Measurements from ENCODE around the gene ZNF594. TPM values are rescaled to one million over a fixed set of nuclear protein-coding genes. Genes with fewer than 3 reads are reported as not detected.
"Not testable (repeated sequence)": the region's sequence is repeated elsewhere in the genome, so short reads cannot be mapped to it uniquely, and the experiment has no call there.

ZNF594 gene
- total RNA-seq, 1 donor from 2014 or later = 11.6 TPM

GRCh38 chr17:5220074-5220473, 28.4 kb upstream of the ZNF594 start:
- no peak for DNase-seq (ENCODE audit: low spot score)
- Mint-ChIP-seq H3K27me3 (ENCODE audit: unreplicated experiment) (no peaks in the 10 kb centered on the region), H3K4me3 (ENCODE audit: unreplicated experiment) (no peak overlapping the region), H3K36me3 (ENCODE audit: low read depth, unreplicated experiment) (peaks cover 5% of the 10 kb centered on the region), H3K27ac (ENCODE audit: unreplicated experiment) (no peak overlapping the region), H3K9me3 (ENCODE audit: unreplicated experiment) (no peaks in the 10 kb centered on the region), H3K4me1 (ENCODE audit: unreplicated experiment) (peaks cover 4% of the 10 kb centered on the region)
- TF ChIP-seq CTCF (IDR thresholded peaks at IDR 0.05; ENCODE audit: unreplicated experiment) = no peak

- Mint-ChIP-seq H3K9me3 (ENCODE audit: unreplicated experiment) (no peaks in the 10 kb centered on the region), H3K27ac (ENCODE audit: unreplicated experiment) (no peak overlapping the region), H3K4me1 (ENCODE audit: unreplicated experiment) (peaks cover 4% of the 10 kb centered on the region), H3K27me3 (ENCODE audit: unreplicated experiment) (no peaks in the 10 kb centered on the region), H3K4me3 (ENCODE audit: unreplicated experiment) (no peak overlapping the region), H3K36me3 (ENCODE audit: low read depth, unreplicated experiment) (peaks cover 5% of the 10 kb centered on the region)
- no peak for TF ChIP-seq CTCF (IDR thresholded peaks at IDR 0.05; ENCODE audit: unreplicated experiment)
- DNase-seq (ENCODE audit: low spot score) = no peak
These were observed 27.9 kb upstream of the ZNF594 start for GRCh38 chr17:5219536-5219935.

GRCh38 chr17:5217562-5217961, 25.9 kb upstream of the ZNF594 start:
- not testable (repeated sequence) for H3K4me1 Mint-ChIP-seq (ENCODE audit: unreplicated experiment); H3K27ac Mint-ChIP-seq (ENCODE audit: unreplicated experiment); H3K36me3 Mint-ChIP-seq (ENCODE audit: low read depth, unreplicated experiment); H3K27me3 Mint-ChIP-seq (ENCODE audit: unreplicated experiment); DNase-seq (ENCODE audit: low spot score); H3K9me3 Mint-ChIP-seq (ENCODE audit: unreplicated experiment); H3K4me3 Mint-ChIP-seq (ENCODE audit: unreplicated experiment)

DNA sequence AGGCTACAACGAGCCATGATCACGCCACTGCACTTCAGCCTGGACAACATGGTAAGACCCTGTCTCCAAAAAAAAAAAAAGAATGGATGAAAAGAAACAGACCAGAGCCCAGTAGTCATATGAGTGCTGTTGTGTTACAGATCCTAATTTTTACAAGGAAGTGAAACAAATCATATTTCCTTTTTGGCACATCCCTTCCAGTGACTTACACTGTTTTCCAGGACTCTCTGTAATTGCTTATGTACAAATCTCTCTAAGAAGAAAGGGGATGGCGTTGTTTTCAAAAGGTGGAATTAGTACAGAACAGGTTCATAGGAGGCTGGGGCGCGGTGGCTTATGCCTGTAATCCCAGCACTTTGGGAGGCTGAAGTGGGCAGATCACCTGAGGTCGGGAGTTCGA, 19.8 kb upstream of the ZNF594 start:
- no peak overlapping the region for H3K4me3 Mint-ChIP-seq (ENCODE audit: unreplicated experiment)
- H3K27ac Mint-ChIP-seq (ENCODE audit: unreplicated experiment) = no peak overlapping the region
- H3K9me3 Mint-ChIP-seq (ENCODE audit: unreplicated experiment) = no peaks in the 10 kb centered on the region
- peaks cover 4% of the 10 kb centered on the region for H3K27me3 Mint-ChIP-seq (ENCODE audit: unreplicated experiment)
- H3K4me1 Mint-ChIP-seq (ENCODE audit: unreplicated experiment) = no peaks in the 10 kb centered on the region
- no peaks in the 10 kb centered on the region for H3K36me3 Mint-ChIP-seq (ENCODE audit: low read depth, unreplicated experiment)
- DNase-seq (ENCODE audit: low spot score) = no peak
- no peak for TF ChIP-seq CTCF (IDR thresholded peaks at IDR 0.05; ENCODE audit: unreplicated experiment)

- Mint-ChIP-seq H3K4me1 (ENCODE audit: unreplicated experiment) (no peaks in the 10 kb centered on the region), H3K36me3 (ENCODE audit: low read depth, unreplicated experiment) (no peaks in the 10 kb centered on the region), H3K9me3 (ENCODE audit: unreplicated experiment) (no peaks in the 10 kb centered on the region), H3K27ac (ENCODE audit: unreplicated experiment) (no peak overlapping the region), H3K4me3 (ENCODE audit: unreplicated experiment) (no peak overlapping the region), H3K27me3 (ENCODE audit: unreplicated experiment) (peaks cover 4% of the 10 kb centered on the region)
- no peak for TF ChIP-seq CTCF (IDR thresholded peaks at IDR 0.05; ENCODE audit: unreplicated experiment)
- DNase-seq (ENCODE audit: low spot score) = no peak
These were observed 19.1 kb upstream of the ZNF594 start for GRCh38 chr17:5210614-5211252.

All from endothelial cell (in vitro differentiated cells).